HG02588 (cell line): Measurements from ENCODE around the gene NKAPD1.
"Not testable (repeated sequence)": the region's sequence is repeated elsewhere in the genome, so short reads cannot be mapped to it uniquely, and the experiment has no call there.

Source experiments
- ATAC-seq: cut with Tn5 transposase; IDR thresholded peaks from one replicate; pipeline ENCODE4 v1.9.1; 2021; ENCODE audit warnings: mild to moderate bottlenecking, moderate library complexity; ENCODE audit not compliant: unreplicated experiment

NKAPD1 gene

GRCh38 chr11:112086422-112087191 is 12.5 kb downstream of the NKAPD1 start, which contains the start of the genes SDHD and TIMM8B:
Gene SDHD, plus strand, starts transcription at chr11:112086873. Its CDS starts 35 bp downstream, at chr11:112086908.
Gene TIMM8B, minus strand, starts transcription at chr11:112086756. Its CDS starts 33 bp downstream, at chr11:112086723.
- peak; percentile 88 for ATAC-seq

- ATAC-seq, result no peak
Observed at GRCh38 chr11:112087212-112087611, 13.1 kb downstream of the NKAPD1 start.

GRCh38 chr11:112095302-112095701 is 21.2 kb downstream of the NKAPD1 start:
- ATAC-seq, result not testable (repeated sequence)

GRCh38 chr11:112096194-112096593 is 22.1 kb downstream of the NKAPD1 start:
- no peak for ATAC-seq

- no peak for ATAC-seq
Observed at GRCh38 chr11:112097734-112098528, 23.8 kb downstream of the NKAPD1 start.

GRCh38 chr11:112100462-112100861 is 26.4 kb downstream of the NKAPD1 start:
- ATAC-seq, result no peak

- no peak for ATAC-seq
Observed at GRCh38 chr11:112103446-112103845, 29.3 kb downstream of the NKAPD1 start.

- no peak for ATAC-seq
Observed at GRCh38 chr11:112106070-112106469, 32.0 kb downstream of the NKAPD1 start.

GRCh38 chr11:112113539-112114457 is 39.7 kb downstream of the NKAPD1 start:
- no peak for ATAC-seq

- no peak for ATAC-seq
Observed at GRCh38 chr11:112114460-112114859, 40.4 kb downstream of the NKAPD1 start.

GRCh38 chr11:112115386-112115785 is 41.3 kb downstream of the NKAPD1 start:
- ATAC-seq, result no peak

- ATAC-seq, result no peak
Observed at GRCh38 chr11:112118176-112118575, 44.1 kb downstream of the NKAPD1 start.

GRCh38 chr11:112121981-112122615 is 48.0 kb downstream of the NKAPD1 start:
- no peak for ATAC-seq

GRCh38 chr11:112123129-112123528 is 49.0 kb downstream of the NKAPD1 start:
- ATAC-seq, result no peak

GRCh38 chr11:112127056-112127455 is 53.0 kb downstream of the NKAPD1 start:
- ATAC-seq, result no peak

- ATAC-seq, result no peak
Observed at GRCh38 chr11:112128483-112129121, 54.5 kb downstream of the NKAPD1 start.

- ATAC-seq, result no peak
Observed at GRCh38 chr11:112129656-112130055, 55.6 kb downstream of the NKAPD1 start.

- ATAC-seq, result no peak
Observed at GRCh38 chr11:112132737-112133136, 58.6 kb downstream of the NKAPD1 start.

- ATAC-seq, result no peak
Observed at GRCh38 chr11:112134473-112134872, 60.4 kb downstream of the NKAPD1 start.
